ENCODE measurements around the gene TSNAX. TPM values are rescaled to one million over a fixed set of nuclear protein-coding genes. Genes with fewer than 3 reads are reported as not detected.

The TSNAX gene
- total and polyA plus RNA-seq, 2 of the 8 experiments (the other 6 are each of a cell fraction or from before 2014, with no cell fraction given): 7.7 to 34.0 TPM

DNA sequence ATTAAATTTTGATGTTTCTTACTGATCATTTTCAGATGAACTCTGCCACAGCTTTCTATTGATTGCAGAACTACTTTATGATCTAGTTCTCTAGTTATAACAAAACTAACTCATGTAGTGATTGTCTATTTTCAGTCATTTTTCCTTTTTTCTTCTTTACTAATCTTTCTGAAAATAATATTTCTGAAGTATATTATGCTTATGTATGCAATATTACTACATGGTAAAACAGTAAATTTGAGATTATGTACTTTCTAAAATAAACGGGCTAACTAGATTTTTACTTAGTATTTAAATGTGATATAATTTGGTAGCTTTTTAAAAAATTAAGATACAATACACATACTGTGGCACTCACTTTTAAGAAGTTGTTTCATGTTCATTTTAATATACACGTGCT lies 7.6 kb downstream of the TSNAX start:
- Histone ChIP-seq H4K5ac (ENCODE audit: insufficient read length, low read depth, low read length) (no peak overlapping the region), H2BK5ac (ENCODE audit: low read depth, low read length) (no peak overlapping the region), H3K4ac (replicated peaks; ENCODE audit: insufficient read length, low read depth, low read length) (no peak overlapping the region), H3K79me1 (ENCODE audit: low read depth, low read length) (no peaks in the 10 kb centered on the region), H3K79me2 (ENCODE audit: control insufficient read depth in 1 of 2, insufficient read depth in 2 of 2, low read length in 2 of 2) (peaks cover 0 to 46% of the 10 kb centered on the region in 2 experiments; a peak in 3 of 4 replicates), H2BK20ac (ENCODE audit: low read length) (no peak overlapping the region), H3K9me3 (ENCODE audit: insufficient read depth in 2 of 2, low read depth in 1 of 2, low read length in 1 of 2) (no peaks in the 10 kb centered on the region), H3K23me2 (ENCODE audit: low read depth, low read length) (no peaks in the 10 kb centered on the region), H3K14ac (ENCODE audit: insufficient read length) (no peak overlapping the region), H2AK5ac (ENCODE audit: low read depth, low read length) (no peak overlapping the region), H3K4me2 (ENCODE audit: insufficient read depth in 1 of 2, low read depth in 2 of 2, low read length in 2 of 2) (no peak overlapping the region), H2BK15ac (ENCODE audit: low read length) (no peak overlapping the region), H3K4me1 (replicated peaks in 1 of 4; ENCODE audit: control insufficient read depth in 3 of 4, insufficient read depth in 4 of 4, low read length in 3 of 4) (no peaks in the 10 kb centered on the region), H4K91ac (replicated peaks; ENCODE audit: insufficient read length, low read length) (no peak overlapping the region), H2AFZ (ENCODE audit: low read length) (no peak overlapping the region), H2BK120ac (replicated peaks; ENCODE audit: low read depth, low read length) (no peak overlapping the region), H3K4me3 (ENCODE audit: extremely low read depth in 1 of 4, insufficient read depth in 2 of 4, low read depth in 3 of 4, low read length in 4 of 4) (no peak overlapping the region), H4K20me1 (replicated peaks in 1 of 2; ENCODE audit: control insufficient read depth in 1 of 2, insufficient read depth in 2 of 2, low read length in 2 of 2) (no peaks in the 10 kb centered on the region), H3K9ac (replicated peaks in 1 of 4; ENCODE audit: extremely low read depth in 1 of 4, low read depth in 3 of 4, low read length in 3 of 4) (no peak overlapping the region), H2BK12ac (ENCODE audit: low read depth, low read length) (no peak overlapping the region), H3K27ac (ENCODE audit: low read depth, low read length) (no peak overlapping the region), H4K8ac (ENCODE audit: extremely low read depth, insufficient read depth, low read length) (no peak overlapping the region), H3K56ac (replicated peaks; ENCODE audit: insufficient read length, low read depth, low read length) (no peak overlapping the region), H3K27me3 (replicated peaks in 1 of 4; ENCODE audit: control insufficient read depth in 3 of 4, extremely low read depth in 1 of 4, insufficient read depth in 3 of 4, low read length in 3 of 4) (no peaks in the 10 kb centered on the region), H3K36me3 (ENCODE audit: control insufficient read depth in 2 of 4, insufficient read depth in 4 of 4, low read length in 3 of 4) (peaks cover 0 to 36% (median 5%) of the 10 kb centered on the region in 4 experiments; a peak in 6 of 8 replicates), H3K18ac (ENCODE audit: extremely low read depth, low read length) (no peak overlapping the region), H3K23ac (ENCODE audit: insufficient read length) (no peak overlapping the region)
- 95% methylated on average over 2 of the region's 2 CpGs; no CpG with 5 or more reads in 1 of the 2 experiments for WGBS, 2 experiments (ENCODE audit: extremely low coverage in 1 of 2, insufficient coverage in 1 of 2, insufficient read length in 1 of 2, insufficient replicate concordance in 2 of 2, low coverage in 1 of 2, low lambda C conversion rate in 2 of 2, missing lambda C conversion rate in 1 of 2)
- ChIA-PET POLR2A (ENCODE audit: partially characterized antibody) (interaction anchor here (1.0 kb wide), 1 partner anchor 12 kb away, joined by 3 read pairs; no protein-coding TSS in a partner anchor), CTCF (ENCODE audit: partially characterized antibody) (interaction anchor here (0.6 to 1.1 kb wide), 3 partner anchors 14 to 172 kb away, joined by 3 to 4 read pairs (median 3); no protein-coding TSS in a partner anchor)
- no peak for FAIRE-seq
- no peak for DNase-seq (ENCODE audit: low read depth in 1 of 2, low spot score in 2 of 2)
- TF ChIP-seq, protein P1, sequence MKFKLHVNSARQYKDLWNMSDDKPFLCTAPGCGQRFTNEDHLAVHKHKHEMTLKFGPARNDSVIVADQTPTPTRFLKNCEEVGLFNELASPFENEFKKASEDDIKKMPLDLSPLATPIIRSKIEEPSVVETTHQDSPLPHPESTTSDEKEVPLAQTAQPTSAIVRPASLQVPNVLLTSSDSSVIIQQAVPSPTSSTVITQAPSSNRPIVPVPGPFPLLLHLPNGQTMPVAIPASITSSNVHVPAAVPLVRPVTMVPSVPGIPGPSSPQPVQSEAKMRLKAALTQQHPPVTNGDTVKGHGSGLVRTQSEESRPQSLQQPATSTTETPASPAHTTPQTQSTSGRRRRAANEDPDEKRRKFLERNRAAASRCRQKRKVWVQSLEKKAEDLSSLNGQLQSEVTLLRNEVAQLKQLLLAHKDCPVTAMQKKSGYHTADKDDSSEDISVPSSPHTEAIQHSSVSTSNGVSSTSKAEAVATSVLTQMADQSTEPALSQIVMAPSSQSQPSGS (IDR thresholded peaks at IDR 0.05; ENCODE audit: low read length): no peak
- TF ChIP-seq TEAD4 (IDR thresholded peaks at IDR 0.05; ENCODE audit: low read depth, low read length) (no peak), CBX5 (IDR thresholded peaks at IDR 0.05; ENCODE audit: low read depth, low read length) (no peak), FOSL1 (IDR thresholded peaks at IDR 0.05; ENCODE audit: insufficient read depth, low read depth, low read length) (no peak), NANOG (IDR thresholded peaks at IDR 0.05; ENCODE audit: insufficient read depth, low read depth, low read length, poor library complexity, severe bottlenecking) (no peak), TAF1 (IDR thresholded peaks at IDR 0.05; ENCODE audit: low read depth, low read length) (no peak), EGR1 (IDR thresholded peaks at IDR 0.05; ENCODE audit: borderline replicate concordance, low read depth, low read length) (no peak), NRF1 (IDR thresholded peaks at IDR 0.05; ENCODE audit: low read depth, low read length) (no peak), EZH2 (IDR thresholded peaks at IDR 0.05; ENCODE audit: low read depth, low read length, severe bottlenecking) (no peak)
- TF ChIP-seq, protein P2, sequence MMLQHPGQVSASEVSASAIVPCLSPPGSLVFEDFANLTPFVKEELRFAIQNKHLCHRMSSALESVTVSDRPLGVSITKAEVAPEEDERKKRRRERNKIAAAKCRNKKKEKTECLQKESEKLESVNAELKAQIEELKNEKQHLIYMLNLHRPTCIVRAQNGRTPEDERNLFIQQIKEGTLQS (IDR thresholded peaks at IDR 0.05; ENCODE audit: insufficient read depth, low read depth, low read length): no peak
